ENCODE measurements around the gene PRR3. TPM values are rescaled to one million over a fixed set of nuclear protein-coding genes. Genes with fewer than 3 reads are reported as not detected.

PRR3 gene
- polyA plus RNA-seq, 4 donors, result 26.7 to 41.2 (median 34.1) TPM

DNA sequence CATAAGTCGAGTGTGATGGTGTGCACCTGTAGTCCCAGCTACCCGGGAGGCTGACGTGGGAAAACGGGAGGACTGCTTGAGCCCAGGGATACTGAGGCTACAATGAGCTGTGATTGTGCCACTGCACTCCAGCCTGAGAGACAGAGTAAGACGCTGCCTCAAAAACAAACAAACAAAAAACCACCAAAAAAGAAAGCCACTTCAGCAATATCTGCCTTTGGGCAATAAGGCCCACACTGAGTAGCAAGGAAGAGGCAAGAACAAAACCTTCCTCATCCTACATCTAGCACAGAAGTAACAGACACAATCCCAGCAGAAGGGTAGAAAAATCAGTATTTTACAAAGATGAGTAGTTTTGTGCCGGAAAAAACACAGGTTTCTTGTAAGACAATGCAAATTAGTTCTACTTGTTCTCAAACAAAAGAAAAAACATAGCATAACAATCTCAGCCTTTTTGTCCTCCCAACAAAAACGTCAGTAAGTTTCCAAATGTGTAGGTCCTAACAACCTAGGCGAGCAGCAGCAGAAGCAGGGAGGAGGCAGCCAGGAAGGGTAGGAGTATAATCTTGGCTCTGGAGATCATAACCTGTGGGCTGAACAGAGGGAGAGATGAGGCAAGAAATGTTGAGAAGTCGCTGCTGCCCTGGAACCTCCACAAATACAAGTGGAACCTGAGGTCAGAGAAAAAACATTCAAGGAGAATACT is 54.2 kb downstream of the PRR3 start:
- no peak for DNase-seq (ENCODE audit: low read depth in 4 of 4, low spot score in 2 of 4)

GRCh38 chr6:30611856-30612194 is 54.7 kb downstream of the PRR3 start:
- DNase-seq (ENCODE audit: low read depth in 4 of 4, low spot score in 2 of 4), result no peak

GRCh38 chr6:30612213-30612612 is 55.1 kb downstream of the PRR3 start:
- no peak for DNase-seq (ENCODE audit: low read depth in 4 of 4, low spot score in 2 of 4)

DNA sequence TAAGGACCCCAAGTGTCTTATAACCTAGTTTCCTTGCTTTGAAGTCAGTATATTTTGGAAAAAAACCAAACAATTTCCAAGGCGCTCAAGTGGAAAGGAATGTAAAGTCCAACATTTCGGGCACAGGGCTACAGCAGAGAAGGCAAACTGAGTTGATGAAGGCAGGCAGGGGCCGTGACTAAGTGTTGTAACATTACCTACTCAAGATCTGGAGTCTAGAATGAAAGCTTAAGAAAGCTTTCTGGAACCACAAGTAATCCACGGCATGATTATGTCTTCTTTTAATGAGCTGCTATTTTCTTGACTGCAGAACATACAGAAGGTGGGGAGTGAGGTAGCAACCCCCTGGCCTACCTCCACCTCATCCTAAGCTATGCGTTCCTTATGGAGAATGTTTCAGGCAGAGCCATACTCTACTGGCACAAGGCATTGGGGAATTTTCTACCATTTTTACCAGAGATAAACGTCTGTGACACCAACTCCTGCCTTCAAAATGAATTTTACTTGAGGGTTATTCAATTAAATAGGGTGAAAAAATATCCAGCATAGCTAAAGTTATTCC is 55.7 kb downstream of the PRR3 start:
- no peak for DNase-seq (ENCODE audit: low read depth in 4 of 4, low spot score in 2 of 4)

Other genes with a start within 250 kb of the PRR3 start
- 10 to 100 TPM; 12.3 to 15.5 (median 13.2) TPM for gene TRIM39, start 230.4 kb upstream of the PRR3 start, polyA plus RNA-seq (ENCODE audit: insufficient read length in 4 of 4)
- 10 to 100 TPM; 26.8 to 51.2 (median 36.0) TPM for gene RPP21, start 212.1 kb upstream of the PRR3 start, polyA plus RNA-seq (ENCODE audit: insufficient read length in 4 of 4)
- gene HLA-E, start 67.8 kb upstream of the PRR3 start, polyA plus RNA-seq (ENCODE audit: insufficient read length in 4 of 4), result 100 to 1,000 TPM in 3 of 4 donors, 10 to 100 TPM in 1; 94.3 to 137 (median 116) TPM
- 100 to 1,000 TPM in 2 of 4 donors, 10 to 100 TPM in 2; 82.4 to 106 (median 101) TPM for gene GNL1, start 806 bp upstream of the PRR3 start, polyA plus RNA-seq (ENCODE audit: insufficient read length in 4 of 4)
- 10 to 100 TPM; 66.8 to 79.0 (median 71.5) TPM for gene ABCF1, start 14.1 kb downstream of the PRR3 start, polyA plus RNA-seq (ENCODE audit: insufficient read length in 4 of 4)
- gene PPP1R10, start 59.9 kb downstream of the PRR3 start, polyA plus RNA-seq (ENCODE audit: insufficient read length in 4 of 4), result 10 to 100 TPM; 48.9 to 65.6 (median 52.5) TPM
- 10 to 100 TPM; 58.9 to 66.8 (median 62.2) TPM for gene MRPS18B, start 60.5 kb downstream of the PRR3 start, polyA plus RNA-seq (ENCODE audit: insufficient read length in 4 of 4)
- gene ATAT1, start 69.6 kb downstream of the PRR3 start, polyA plus RNA-seq (ENCODE audit: insufficient read length in 4 of 4), result 10 to 100 TPM; 26.8 to 67.5 (median 48.3) TPM
- 10 to 100 TPM; 18.1 to 28.9 (median 24.8) TPM for gene C6orf136, start 89.8 kb downstream of the PRR3 start, polyA plus RNA-seq (ENCODE audit: insufficient read length in 4 of 4)
- gene DHX16, start 115.7 kb downstream of the PRR3 start, polyA plus RNA-seq (ENCODE audit: insufficient read length in 4 of 4), result 10 to 100 TPM; 38.7 to 54.4 (median 44.6) TPM
- 10 to 100 TPM; 32.3 to 40.7 (median 37.6) TPM for gene PPP1R18, start 129.3 kb downstream of the PRR3 start, polyA plus RNA-seq (ENCODE audit: insufficient read length in 4 of 4)
- 10 to 100 TPM; 30.0 to 44.4 (median 36.6) TPM for gene NRM, start 133.7 kb downstream of the PRR3 start, polyA plus RNA-seq (ENCODE audit: insufficient read length in 4 of 4)
- 10 to 100 TPM; 32.7 to 55.5 (median 43.6) TPM for gene MDC1, start 160.0 kb downstream of the PRR3 start, polyA plus RNA-seq (ENCODE audit: insufficient read length in 4 of 4)
- gene TUBB, start 163.1 kb downstream of the PRR3 start, polyA plus RNA-seq (ENCODE audit: insufficient read length in 4 of 4), result 1,000 to 10,000 TPM; 1,069 to 1,330 (median 1,244) TPM
- gene FLOT1, start 185.4 kb downstream of the PRR3 start, polyA plus RNA-seq (ENCODE audit: insufficient read length in 4 of 4), result 100 to 1,000 TPM; 141 to 148 (median 146) TPM
- 10 to 100 TPM; 19.0 to 29.8 (median 22.9) TPM for gene IER3, start 187.3 kb downstream of the PRR3 start, polyA plus RNA-seq (ENCODE audit: insufficient read length in 4 of 4)

Data from left renal cortex interstitium (tissue), 4 donors.